Lower leg skin (tissue), 3 donors: ENCODE measurements around the gene ERG28.

Source experiments
- CTCF ChIP-seq, 3 donors: fragments of 450-650 bp; IDR thresholded peaks; one replicate each; pipeline ENCODE4 v1.5.1; 2016; ENCODE audit warnings: antibody characterized with exemption in 3 of 3, mild to moderate bottlenecking in 3 of 3, moderate library complexity in 2 of 3
- POLR2A ChIP-seq, 2 donors: fragments of 450-650 bp; IDR thresholded peaks; one replicate each; pipeline ENCODE4 v1.6.1; 2016 to 2017; ENCODE audit warnings: antibody characterized with exemption in 2 of 2, mild to moderate bottlenecking in 1 of 2, moderate library complexity in 1 of 2

DNA sequence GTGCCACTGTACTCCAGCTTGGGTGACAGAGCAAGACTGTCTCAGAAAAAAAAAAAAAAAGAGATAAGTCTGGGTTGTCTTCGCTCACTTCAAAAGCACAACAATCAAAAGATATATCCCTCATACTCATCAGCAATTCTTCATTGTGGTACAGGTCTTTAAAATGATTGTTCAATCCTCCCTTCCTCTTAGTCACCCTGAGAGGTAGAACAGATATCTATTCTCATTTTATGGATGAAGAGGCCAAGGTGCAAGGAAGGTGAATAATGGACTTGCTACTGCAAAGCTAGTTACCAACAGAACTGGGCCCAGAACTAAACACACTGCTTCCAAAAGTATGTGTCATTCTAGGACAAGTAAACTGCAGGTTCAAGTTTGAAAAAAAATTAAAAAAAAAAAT is 7.1 kb downstream of the ERG28 start:
- TF ChIP-seq CTCF (IDR thresholded peaks at IDR 0.05) (no peak), POLR2A (IDR thresholded peaks at IDR 0.05) (no peak)
